ENCODE measurements around the gene SASH3. TPM values are rescaled to one million over a fixed set of nuclear protein-coding genes. Genes with fewer than 3 reads are reported as not detected.

SASH3 gene
- polyA plus RNA-seq, 1 donor from 2014 or later: 203 TPM

GRCh38 chrX:129748305-129748704 lies 31.4 kb upstream of the SASH3 start:
- Mint-ChIP-seq H3K27ac (no peak overlapping the region), H3K9me3 (no peaks in the 10 kb centered on the region), H3K4me3 (no peak overlapping the region), H3K4me1 (peaks cover 0 to 4% (median 0%) of the 10 kb centered on the region in 3 donors), H3K27me3 (peaks cover 4% of the 10 kb centered on the region), H3K36me3 (no peaks in the 10 kb centered on the region)

GRCh38 chrX:129749069-129749468 lies 30.7 kb upstream of the SASH3 start:
- peaks cover 1% of the 10 kb centered on the region for H3K27me3 Mint-ChIP-seq
- no peaks in the 10 kb centered on the region for H3K36me3 Mint-ChIP-seq

GRCh38 chrX:129750971-129751370 lies 28.8 kb upstream of the SASH3 start:
- H3K27me3 Mint-ChIP-seq: peaks cover 4% of the 10 kb centered on the region
- H3K4me3 Mint-ChIP-seq: no peak overlapping the region
- no peak overlapping the region for H3K27ac Mint-ChIP-seq
- H3K9me3 Mint-ChIP-seq: no peaks in the 10 kb centered on the region
- H3K36me3 Mint-ChIP-seq: no peaks in the 10 kb centered on the region
- H3K4me1 Mint-ChIP-seq: peaks cover 4 to 13% (median 7%) of the 10 kb centered on the region in 3 donors

More at GRCh38 chrX:129749069-129749468, 30.7 kb upstream of the SASH3 start:
- Mint-ChIP-seq H3K4me3 (no peak overlapping the region), H3K9me3 (no peaks in the 10 kb centered on the region), H3K4me1 (peaks cover 0 to 5% (median 3%) of the 10 kb centered on the region in 3 donors), H3K27ac (no peak overlapping the region)

- Mint-ChIP-seq H3K4me1 (peaks cover 18 to 36% (median 28%) of the 10 kb centered on the region in 3 donors), H3K4me3 (peak overlapping the region in 1 of 4 donors; percentile 56), H3K27ac (peak overlapping the region; percentile 6 to 53 (median 28)), H3K27me3 (peaks cover 4% of the 10 kb centered on the region), H3K36me3 (no peaks in the 10 kb centered on the region), H3K9me3 (no peaks in the 10 kb centered on the region)
These were observed 25.4 kb upstream of the SASH3 start for GRCh38 chrX:129754056-129755024.

- Mint-ChIP-seq H3K4me3 (peak overlapping the region in 3 of 4 donors; percentile 12 to 81 (median 53)), H3K4me1 (peaks cover 24 to 42% (median 28%) of the 10 kb centered on the region in 3 donors), H3K27ac (peak overlapping the region; percentile 10 to 73 (median 36)), H3K9me3 (no peaks in the 10 kb centered on the region), H3K27me3 (peaks cover 3% of the 10 kb centered on the region), H3K36me3 (no peaks in the 10 kb centered on the region)
These were observed 23.7 kb upstream of the SASH3 start for GRCh38 chrX:129755779-129756650.

- H3K27ac Mint-ChIP-seq: peak overlapping the region in 2 of 3 donors; percentile 33 to 53
- no peaks in the 10 kb centered on the region for H3K36me3 Mint-ChIP-seq
- H3K4me1 Mint-ChIP-seq: peaks cover 17 to 34% (median 28%) of the 10 kb centered on the region in 3 donors
- peak overlapping the region in 2 of 4 donors; percentile 21 to 67 for H3K4me3 Mint-ChIP-seq
- H3K9me3 Mint-ChIP-seq: no peaks in the 10 kb centered on the region
- peaks cover 2% of the 10 kb centered on the region for H3K27me3 Mint-ChIP-seq
These were observed 20.1 kb upstream of the SASH3 start for GRCh38 chrX:129759576-129760061.

GRCh38 chrX:129760155-129760554 lies 19.6 kb upstream of the SASH3 start:
- peaks cover 2% of the 10 kb centered on the region for H3K27me3 Mint-ChIP-seq
- peak overlapping the region in 2 of 4 donors; percentile 47 to 52 for H3K4me3 Mint-ChIP-seq
- H3K27ac Mint-ChIP-seq: peak overlapping the region in 2 of 3 donors; percentile 53 to 80
- H3K36me3 Mint-ChIP-seq: no peaks in the 10 kb centered on the region
- no peaks in the 10 kb centered on the region for H3K9me3 Mint-ChIP-seq
- H3K4me1 Mint-ChIP-seq: peaks cover 17 to 31% (median 28%) of the 10 kb centered on the region in 3 donors

- H3K27me3 Mint-ChIP-seq: peaks cover 2% of the 10 kb centered on the region
- H3K9me3 Mint-ChIP-seq: no peaks in the 10 kb centered on the region
- no peak overlapping the region for H3K4me3 Mint-ChIP-seq
- H3K4me1 Mint-ChIP-seq: peaks cover 19 to 30% (median 25%) of the 10 kb centered on the region in 3 donors
- no peak overlapping the region for H3K27ac Mint-ChIP-seq
- no peaks in the 10 kb centered on the region for H3K36me3 Mint-ChIP-seq
These were observed 18.8 kb upstream of the SASH3 start for GRCh38 chrX:129760981-129761380.

GRCh38 chrX:129761596-129761995 lies 18.2 kb upstream of the SASH3 start:
- peaks cover 20 to 25% (median 20%) of the 10 kb centered on the region in 3 donors for H3K4me1 Mint-ChIP-seq
- peaks cover 2% of the 10 kb centered on the region for H3K27me3 Mint-ChIP-seq
- H3K36me3 Mint-ChIP-seq: no peaks in the 10 kb centered on the region
- H3K27ac Mint-ChIP-seq: no peak overlapping the region
- H3K4me3 Mint-ChIP-seq: no peak overlapping the region
- no peaks in the 10 kb centered on the region for H3K9me3 Mint-ChIP-seq

- H3K27ac Mint-ChIP-seq: peak overlapping the region in 1 of 3 donors; percentile 64
- H3K4me1 Mint-ChIP-seq: peaks cover 19 to 24% (median 22%) of the 10 kb centered on the region in 3 donors
- no peak overlapping the region for H3K4me3 Mint-ChIP-seq
- no peaks in the 10 kb centered on the region for H3K36me3 Mint-ChIP-seq
- H3K9me3 Mint-ChIP-seq: no peaks in the 10 kb centered on the region
- peaks cover 2% of the 10 kb centered on the region for H3K27me3 Mint-ChIP-seq
These were observed 17.3 kb upstream of the SASH3 start for GRCh38 chrX:129762448-129762847.

- H3K4me3 Mint-ChIP-seq: no peak overlapping the region
- peaks cover 20 to 25% (median 20%) of the 10 kb centered on the region in 3 donors for H3K4me1 Mint-ChIP-seq
- H3K36me3 Mint-ChIP-seq: no peaks in the 10 kb centered on the region
- H3K27ac Mint-ChIP-seq: no peak overlapping the region
- no peaks in the 10 kb centered on the region for H3K9me3 Mint-ChIP-seq
- H3K27me3 Mint-ChIP-seq: peaks cover 2% of the 10 kb centered on the region
These were observed 16.1 kb upstream of the SASH3 start for GRCh38 chrX:129763666-129764065.

- Mint-ChIP-seq H3K27ac (peak overlapping the region; percentile 59 to 94 (median 90)), H3K36me3 (no peaks in the 10 kb centered on the region), H3K27me3 (peaks cover 4% of the 10 kb centered on the region), H3K4me3 (peak overlapping the region in 3 of 4 donors; percentile 25 to 58 (median 42)), H3K4me1 (peaks cover 39 to 47% (median 41%) of the 10 kb centered on the region in 3 donors), H3K9me3 (no peaks in the 10 kb centered on the region)
These were observed 11.6 kb upstream of the SASH3 start for GRCh38 chrX:129768186-129768585.

GRCh38 chrX:129768586-129769466 lies 10.9 kb upstream of the SASH3 start:
- Mint-ChIP-seq H3K4me1 (peaks cover 41 to 49% (median 43%) of the 10 kb centered on the region in 3 donors), H3K27ac (peak overlapping the region; percentile 90 to 94 (median 90)), H3K4me3 (peak overlapping the region in 3 of 4 donors; percentile 58 to 72 (median 66)), H3K9me3 (no peaks in the 10 kb centered on the region), H3K36me3 (no peaks in the 10 kb centered on the region), H3K27me3 (peaks cover 4% of the 10 kb centered on the region)

Data from IgD-negative memory B cell (primary cell).